Measurements from ENCODE around the gene PPM1H.

DNA sequence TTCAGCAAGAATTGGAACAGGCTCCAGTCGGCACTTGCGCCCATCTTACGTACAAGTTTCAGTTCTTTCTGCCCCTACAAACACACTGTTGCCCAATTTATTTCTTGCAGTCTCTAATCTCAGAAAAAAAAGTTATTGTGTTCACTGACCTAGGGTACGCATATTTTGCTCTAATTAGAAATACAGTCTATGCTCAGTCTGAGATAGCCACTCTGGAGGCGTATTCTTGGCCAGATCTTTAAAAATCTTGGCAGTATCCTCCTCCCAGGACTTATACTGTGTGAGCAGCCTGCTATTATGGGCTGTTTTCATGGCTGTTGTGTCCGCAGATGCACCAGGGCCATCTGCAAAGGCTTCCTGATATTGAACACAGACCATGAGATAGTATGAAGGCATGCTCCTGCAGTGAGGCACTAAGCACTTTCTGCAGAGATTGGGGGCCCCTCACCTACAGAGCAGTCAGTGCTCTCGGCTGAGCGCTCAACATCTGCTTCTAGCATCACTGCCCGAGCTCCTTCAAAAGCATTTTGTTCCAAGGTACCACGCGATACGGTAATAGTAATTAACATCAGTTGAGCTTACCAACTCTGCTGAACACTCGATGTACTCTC, 57.9 kb downstream of the PPM1H start:
- TF ChIP-seq, protein P1, sequence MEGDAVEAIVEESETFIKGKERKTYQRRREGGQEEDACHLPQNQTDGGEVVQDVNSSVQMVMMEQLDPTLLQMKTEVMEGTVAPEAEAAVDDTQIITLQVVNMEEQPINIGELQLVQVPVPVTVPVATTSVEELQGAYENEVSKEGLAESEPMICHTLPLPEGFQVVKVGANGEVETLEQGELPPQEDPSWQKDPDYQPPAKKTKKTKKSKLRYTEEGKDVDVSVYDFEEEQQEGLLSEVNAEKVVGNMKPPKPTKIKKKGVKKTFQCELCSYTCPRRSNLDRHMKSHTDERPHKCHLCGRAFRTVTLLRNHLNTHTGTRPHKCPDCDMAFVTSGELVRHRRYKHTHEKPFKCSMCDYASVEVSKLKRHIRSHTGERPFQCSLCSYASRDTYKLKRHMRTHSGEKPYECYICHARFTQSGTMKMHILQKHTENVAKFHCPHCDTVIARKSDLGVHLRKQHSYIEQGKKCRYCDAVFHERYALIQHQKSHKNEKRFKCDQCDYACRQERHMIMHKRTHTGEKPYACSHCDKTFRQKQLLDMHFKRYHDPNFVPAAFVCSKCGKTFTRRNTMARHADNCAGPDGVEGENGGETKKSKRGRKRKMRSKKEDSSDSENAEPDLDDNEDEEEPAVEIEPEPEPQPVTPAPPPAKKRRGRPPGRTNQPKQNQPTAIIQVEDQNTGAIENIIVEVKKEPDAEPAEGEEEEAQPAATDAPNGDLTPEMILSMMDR (conservative IDR thresholded peaks at IDR 0.05; ENCODE audit: low read depth, low read length): no peak
- no peak for TF ChIP-seq EZH2 (IDR thresholded peaks at IDR 0.05; ENCODE audit: borderline replicate concordance, low read depth, low read length, poor library complexity, severe bottlenecking)

Measured in A673 (cell line).